Suppressor macrophage (primary cell): ENCODE data around the gene IL1R2.
"Not testable (repeated sequence)": the region's sequence is repeated elsewhere in the genome, so short reads cannot be mapped to it uniquely, and the experiment has no call there.

Experiments used
- DNase-seq, 4 experiments: peaks; one replicate each; pipeline ENCODE4 v3.0.0-alpha.2; 2020 to 2022

The IL1R2 gene

DNA sequence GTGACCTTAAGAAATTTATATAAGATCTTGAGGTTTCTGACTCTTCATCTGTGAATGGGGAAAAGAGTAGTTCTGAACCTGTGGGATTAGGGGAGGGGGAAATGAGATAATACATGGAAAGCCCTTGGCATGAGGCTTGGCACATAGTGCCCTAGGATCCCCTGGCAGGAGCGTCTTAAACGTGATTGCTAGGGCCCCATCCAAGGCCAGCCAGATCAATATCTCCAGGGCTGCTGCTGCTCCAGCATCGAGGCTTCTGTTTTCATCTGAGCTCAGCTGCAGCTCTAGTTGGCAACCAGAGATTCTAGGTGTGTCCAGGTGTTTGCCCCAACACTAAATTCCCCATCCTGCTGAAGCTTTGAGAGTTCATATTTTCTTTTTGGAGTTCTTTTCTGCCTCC, 71.0 kb downstream of the IL1R2 start:
- no peak for DNase-seq

DNA sequence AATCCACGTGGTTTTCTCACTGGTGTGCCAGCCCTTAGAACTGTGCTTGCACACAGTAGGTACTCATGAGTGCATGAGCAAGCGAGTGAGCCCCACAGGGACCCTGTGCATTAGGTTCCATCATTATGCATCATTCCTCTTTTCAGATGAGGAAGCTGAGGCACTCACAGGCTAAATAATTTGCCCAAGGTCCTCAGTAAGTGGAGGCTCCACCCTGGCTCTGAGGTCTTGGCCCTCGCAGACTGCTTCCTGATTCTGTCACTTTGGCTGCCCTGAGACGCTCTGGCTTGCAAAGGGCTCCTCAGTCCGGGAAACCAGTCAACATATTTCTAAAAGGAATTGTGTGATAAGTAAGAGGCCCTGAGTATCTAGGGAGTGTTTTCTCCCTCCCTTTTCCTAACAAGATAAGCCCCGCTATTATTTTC, 71.7 kb downstream of the IL1R2 start:
- DNase-seq: peak; percentile 86 to 94 (median 90)

DNA sequence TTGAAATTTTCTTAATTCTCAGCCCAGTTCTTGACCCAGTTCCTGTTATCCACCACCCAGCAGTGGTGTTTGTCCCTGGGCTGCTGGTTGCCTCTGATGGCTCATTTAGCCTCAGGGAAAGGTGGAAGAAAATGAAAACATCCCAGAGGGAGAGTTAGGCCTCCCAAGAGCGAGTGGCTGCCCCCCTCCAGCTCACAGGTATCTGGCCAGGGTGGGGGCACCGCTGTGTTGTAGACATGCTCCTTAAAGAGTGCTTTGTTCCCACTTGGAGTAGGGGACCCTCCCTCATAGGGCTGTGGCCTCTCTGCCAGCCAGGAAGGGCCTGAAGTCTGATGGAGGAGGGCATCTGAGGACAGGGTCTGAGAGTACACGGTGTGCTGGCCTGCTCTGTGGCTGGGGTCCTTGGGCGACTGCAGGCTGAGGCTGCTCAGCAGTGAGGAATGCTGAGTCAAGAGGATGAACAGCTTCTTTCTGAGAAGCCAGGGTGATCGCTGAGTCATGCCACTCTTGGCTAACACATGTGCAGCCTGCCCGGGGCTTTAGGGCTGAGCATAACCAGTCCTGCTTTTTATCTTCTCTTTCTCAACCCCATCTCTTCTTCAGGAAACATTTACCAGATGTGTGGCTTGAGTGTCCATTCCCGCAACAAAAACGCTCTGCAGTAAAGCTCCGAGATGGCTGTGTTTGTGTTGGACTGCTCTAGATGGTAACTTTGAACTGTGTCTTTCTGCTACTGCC, 72.3 kb downstream of the IL1R2 start:
- DNase-seq: peak; percentile 81 to 91 (median 88)

DNA sequence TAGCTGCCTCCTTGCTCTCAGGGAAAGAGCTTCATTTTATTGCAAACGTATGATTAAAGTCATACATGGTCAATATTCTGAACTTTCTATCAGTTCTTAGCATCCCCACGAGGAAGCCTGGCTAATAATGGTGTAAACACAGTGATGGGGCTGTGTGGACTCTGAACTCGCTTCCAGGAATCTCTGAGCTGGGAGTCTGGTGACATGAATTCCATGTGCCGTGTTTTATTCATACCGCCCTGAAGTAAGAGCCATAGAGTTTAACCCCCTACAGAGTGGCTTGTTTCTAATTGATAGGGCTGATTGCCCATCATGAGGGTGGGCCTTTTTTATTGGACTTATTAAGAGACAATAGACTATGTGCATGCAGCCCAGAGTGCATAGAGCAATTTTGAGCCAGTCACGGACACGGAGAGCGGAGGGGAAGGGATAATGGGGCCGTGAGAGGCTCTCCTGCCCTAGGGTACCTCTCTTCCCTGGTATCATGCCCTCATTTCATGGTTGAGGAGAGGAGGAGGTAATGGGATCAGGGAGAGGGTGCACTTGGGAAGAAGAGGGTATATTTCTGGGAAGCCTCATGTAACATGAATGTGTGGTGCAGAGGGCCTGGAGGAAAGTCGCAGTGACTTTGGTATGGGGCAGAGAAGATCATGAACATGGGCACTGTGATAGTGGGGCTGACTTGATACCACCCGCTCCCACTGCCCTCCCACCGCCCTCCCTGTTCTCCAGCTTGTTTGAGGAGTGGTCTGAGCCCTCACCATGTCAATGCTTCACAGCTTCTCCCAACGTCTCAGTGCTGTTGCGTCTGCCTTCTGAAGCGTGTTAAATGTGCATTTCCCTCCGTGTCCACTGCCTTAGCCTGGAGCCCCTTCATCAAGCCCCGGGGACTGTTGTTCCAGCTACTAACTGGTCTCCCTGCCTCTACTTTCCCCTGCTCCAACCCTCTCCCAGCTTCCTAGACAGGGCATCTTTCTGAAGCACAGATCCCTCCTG, 73.2 kb downstream of the IL1R2 start:
- no peak for DNase-seq

DNA sequence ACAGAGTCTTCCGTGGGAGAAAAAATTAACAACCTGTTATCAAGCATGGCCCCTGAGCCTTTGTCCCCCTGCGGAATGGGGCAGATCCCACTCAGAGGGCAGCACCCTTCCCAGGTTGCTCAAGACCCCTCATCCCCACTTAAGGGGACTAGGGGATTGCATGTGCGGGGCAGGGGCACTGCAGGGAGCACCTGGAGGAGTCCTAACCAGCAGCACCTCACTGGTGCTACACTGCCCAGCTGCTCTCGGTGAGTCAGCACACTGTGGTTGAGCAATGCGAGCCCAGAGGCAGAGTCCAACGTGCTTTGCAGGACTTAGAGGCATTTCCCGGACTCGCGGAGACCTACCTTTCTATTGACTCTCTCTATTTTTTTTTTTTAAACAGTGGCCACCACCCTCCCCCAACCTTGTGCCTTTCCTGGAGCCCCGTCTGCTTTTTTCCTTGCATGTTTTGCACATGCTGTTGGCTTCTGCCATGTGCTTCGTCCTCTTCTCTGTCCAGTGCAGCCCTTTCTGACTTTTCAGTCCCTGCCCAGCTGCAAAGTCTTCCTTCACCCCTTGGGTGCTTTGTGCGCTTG, 74.0 kb downstream of the IL1R2 start:
- peak in 2 of 4 experiments; percentile 31 to 44 for DNase-seq

DNA sequence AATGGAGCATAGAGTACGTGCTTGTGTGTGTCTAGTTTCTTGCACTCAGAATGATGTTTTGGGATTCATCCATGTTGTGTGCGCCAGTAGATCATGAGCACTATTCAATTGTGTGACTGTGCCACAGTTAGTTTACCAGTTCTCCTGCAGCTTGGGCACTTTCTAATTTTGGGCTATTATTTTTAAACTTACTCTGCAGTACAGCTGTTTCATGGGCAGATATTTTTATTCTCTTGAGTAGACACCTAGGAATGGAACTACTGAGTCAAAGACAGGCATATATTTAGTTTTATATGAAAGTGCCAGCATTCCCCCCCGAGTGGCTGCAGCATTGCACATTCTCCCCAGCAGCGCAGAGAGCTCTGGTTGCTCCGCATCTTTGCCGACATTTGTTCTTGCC, 74.8 kb downstream of the IL1R2 start:
- no peak for DNase-seq

DNA sequence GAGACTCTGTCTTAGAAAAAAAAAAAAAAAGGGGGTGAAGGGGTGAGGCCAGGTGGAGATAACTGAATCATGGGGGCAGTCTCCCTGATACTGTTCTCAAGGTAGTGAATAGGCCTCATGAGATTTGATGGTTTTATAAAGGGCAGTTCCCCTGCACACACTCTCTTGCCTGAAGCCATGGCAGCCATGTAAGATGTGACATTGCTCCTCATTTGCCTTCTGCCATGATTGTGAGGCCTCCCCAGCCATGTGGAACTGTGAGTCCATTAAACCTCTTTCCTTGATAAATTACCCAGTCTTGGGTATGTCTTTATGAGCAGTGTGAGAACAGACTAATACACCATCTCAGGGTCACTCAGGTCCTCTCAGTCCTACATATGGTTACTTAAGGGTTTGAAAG, 76.4 kb downstream of the IL1R2 start:
- not testable (repeated sequence) for DNase-seq

DNA sequence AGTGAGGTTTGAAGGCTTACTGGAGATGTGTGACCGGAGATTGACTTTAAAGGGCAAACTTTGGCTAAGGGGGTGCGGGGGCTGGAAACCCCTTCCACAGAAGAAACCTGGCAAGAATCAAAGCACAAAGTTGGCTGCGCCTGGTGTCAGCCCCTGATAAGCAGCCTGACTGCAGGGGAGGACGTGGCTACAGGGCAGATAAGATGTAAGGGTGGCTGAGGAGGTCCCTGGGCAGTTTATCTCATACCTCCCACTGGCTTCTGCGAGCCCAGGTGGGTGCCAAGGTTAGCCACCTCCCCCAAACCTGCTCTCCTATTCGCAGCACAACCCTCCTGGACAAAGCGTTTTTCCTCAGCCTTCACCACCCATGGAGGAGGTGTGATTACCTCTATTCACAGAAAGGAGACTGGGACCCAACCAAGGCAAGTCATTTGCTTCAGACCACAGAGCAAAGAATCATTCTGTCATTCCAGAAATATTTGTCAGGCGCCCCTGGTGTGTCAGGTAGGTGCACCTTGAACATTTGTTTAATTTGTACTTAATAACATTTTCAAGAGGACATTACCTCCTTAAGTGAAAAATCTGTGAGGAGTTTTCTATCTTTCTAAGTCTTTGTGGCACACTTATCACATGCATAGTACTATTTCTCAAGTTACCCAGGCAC, 77.7 kb downstream of the IL1R2 start:
- DNase-seq: no peak

DNA sequence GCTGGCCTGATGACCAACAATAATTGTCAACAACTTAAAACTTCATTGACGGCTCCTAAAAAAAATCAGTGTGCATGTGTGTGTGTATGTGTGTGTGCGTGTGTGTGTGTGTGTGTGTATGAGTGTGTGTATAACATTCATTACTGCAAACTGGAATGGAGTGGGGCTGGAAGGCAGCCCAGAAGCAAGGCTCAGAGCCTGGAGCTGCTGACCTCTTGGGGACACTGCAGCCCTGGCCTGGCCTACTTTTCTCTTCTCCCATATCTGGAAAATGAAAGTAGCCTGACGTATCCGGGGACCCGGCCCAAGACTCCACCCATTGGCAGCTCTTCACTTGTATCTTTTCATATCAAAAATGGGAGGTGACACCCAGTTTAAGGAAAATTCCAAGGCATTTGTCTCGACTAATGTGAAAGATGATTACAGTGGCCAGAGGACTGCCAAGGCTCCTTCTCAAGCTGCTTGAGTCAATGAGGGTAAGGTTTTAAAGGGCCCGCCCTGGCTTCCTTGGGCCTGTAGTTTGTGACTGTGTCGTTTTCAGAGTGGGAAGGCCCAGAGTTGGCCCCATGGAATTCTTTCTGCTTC, 78.4 kb downstream of the IL1R2 start:
- no peak for DNase-seq

DNA sequence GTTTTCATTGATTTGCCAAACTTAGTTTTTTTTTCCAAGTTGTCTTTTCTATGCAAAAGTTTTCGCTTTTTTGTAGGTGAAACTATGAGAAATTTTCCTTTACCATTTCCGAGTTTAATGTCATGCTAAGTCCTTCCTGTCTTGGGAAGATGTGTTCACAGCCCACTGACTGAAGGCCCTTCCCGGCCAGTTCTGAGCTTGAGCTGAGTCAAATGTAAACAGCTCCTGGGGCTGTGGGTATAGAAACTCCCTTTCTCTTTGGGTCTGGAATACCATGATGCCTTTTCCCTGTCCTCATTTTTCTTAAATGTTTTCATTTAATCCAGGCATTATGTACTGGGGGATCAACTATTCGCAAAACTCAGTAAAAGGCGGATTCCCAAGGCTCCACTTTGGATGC, 81.0 kb downstream of the IL1R2 start:
- no peak for DNase-seq

DNA sequence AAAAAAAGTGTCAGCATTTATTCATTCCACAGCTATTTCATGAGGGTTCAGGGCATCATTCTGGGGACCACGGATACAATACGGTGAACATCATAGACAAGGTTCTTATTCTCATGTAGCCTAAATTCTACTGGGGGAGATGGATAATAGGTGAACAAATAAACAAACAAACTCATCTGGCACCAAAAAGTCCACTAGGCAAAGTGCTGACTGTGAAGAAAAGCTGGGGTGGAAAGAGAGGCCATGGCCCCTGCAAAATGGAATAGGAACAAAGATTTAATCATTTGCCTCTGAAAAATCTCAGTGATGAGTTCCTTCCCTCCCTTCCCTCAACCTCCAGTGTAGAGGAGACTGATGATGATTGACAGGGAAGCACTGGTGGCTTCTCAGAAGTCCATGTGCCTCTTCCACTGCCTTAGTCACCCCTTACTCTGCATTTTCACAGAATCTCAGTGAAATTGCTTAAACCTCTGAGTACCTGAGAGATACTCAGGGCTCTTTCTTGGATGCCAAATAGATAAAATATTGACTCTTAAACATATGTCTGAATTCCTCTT, 81.5 kb downstream of the IL1R2 start:
- DNase-seq: no peak

DNA sequence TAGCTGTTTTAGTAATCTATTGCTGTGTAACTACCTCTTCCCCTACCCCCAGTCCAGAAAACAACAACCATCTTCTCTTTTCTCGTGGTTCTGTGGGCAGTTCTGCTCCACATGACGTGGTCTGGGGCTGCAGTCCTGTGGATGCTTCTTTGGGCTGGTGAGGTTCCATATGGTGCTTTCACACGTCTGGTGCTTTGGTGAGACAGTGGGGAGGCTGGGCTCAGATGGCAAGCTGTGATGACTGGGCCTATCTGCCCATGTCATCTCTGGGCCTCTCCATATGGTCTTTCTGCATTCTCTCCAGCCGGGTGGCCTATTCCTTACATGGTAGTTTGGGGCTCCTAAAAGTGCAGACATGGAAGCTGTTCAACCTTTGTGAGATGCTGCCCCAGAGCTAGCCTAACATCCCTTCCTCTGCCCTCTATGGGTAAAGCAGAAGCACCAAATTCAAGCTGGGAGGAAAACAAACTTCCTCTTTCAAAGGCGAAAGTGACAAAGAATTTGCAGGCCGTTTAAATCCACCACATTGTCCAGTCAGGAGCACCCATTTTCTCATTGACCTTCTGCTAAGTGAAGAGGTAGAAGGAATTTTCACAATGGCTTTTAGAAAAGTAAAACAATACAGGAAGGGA, 82.5 kb downstream of the IL1R2 start:
- peak; percentile 71 to 88 (median 80) for DNase-seq

DNA sequence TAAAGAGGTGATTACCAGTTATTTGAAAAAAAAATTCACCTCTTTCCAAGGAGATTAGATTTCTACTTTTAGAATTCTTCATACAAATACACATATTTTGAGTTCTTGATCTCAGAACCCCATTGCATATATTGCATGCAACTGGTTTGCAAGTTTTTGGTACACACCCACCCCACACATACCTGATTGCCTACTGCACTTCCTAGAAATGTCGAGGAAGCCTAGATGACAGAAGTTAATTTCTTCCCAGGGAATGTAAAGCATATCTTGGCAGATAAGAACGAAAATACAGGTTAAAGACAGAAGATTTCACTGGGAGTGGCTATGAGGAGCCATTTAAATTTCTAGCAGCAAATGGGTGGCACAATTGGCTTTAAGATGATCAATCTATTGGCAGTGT, 83.7 kb downstream of the IL1R2 start:
- DNase-seq: no peak

DNA sequence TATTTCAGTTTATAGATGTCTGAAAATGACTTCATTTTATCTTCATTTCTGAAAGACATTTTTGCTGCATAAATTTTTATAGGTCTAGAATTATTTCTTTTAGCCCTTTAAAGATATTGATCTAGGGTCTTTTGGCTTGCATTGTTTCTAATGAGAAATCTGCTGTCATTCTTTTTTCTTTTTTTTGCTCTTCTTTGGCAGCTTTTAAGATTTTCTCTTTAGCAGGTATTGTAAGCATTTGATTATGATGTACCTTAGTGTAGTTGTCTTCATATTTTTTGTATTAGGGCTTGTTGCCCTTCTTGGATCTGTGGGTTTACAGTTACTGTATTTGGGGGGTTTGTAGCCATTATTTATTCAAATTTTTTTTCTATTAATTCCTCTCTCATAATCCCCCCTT, 84.8 kb downstream of the IL1R2 start:
- DNase-seq: no peak
